ENCODE data around the gene AGMO. TPM values are rescaled to one million over a fixed set of nuclear protein-coding genes. Genes with fewer than 3 reads are reported as not detected.

Gene AGMO
- polyA plus RNA-seq, 1 experiment = not detected

DNA sequence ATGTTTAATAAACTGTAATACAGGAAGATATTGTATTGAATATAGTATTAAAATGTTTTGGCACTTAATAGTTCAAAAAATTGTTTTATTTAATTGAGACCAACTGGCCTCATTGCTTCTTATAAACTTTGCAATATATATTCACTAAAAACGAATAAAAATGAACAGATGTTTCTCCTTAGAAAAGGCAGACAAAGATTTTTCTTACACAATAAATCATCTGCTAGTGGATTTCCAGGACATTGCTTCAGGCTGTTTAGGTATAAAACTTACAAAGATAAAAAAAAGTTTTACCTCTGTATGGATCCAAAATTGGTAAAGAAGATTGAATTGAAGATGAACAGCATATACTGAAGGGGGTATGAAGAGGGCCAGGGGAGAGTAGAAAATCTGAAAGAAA, 143.6 kb downstream of the AGMO start:
- Histone ChIP-seq H3K4me3 (ENCODE audit: low read depth, low read length) (no peak overlapping the region), H3K36me3 (ENCODE audit: control insufficient read depth, insufficient read depth, low read length) (no peaks in the 10 kb centered on the region), H3K27me3 (ENCODE audit: control insufficient read depth, insufficient read depth, low read length) (no peaks in the 10 kb centered on the region)
- no peak for DNase-seq (ENCODE audit: low read depth)
- POLR2A ChIA-PET = no interaction called here
- CTCF ChIA-PET = no interaction called here
- TF ChIP-seq, protein P1, sequence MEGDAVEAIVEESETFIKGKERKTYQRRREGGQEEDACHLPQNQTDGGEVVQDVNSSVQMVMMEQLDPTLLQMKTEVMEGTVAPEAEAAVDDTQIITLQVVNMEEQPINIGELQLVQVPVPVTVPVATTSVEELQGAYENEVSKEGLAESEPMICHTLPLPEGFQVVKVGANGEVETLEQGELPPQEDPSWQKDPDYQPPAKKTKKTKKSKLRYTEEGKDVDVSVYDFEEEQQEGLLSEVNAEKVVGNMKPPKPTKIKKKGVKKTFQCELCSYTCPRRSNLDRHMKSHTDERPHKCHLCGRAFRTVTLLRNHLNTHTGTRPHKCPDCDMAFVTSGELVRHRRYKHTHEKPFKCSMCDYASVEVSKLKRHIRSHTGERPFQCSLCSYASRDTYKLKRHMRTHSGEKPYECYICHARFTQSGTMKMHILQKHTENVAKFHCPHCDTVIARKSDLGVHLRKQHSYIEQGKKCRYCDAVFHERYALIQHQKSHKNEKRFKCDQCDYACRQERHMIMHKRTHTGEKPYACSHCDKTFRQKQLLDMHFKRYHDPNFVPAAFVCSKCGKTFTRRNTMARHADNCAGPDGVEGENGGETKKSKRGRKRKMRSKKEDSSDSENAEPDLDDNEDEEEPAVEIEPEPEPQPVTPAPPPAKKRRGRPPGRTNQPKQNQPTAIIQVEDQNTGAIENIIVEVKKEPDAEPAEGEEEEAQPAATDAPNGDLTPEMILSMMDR (IDR thresholded peaks at IDR 0.05; ENCODE audit: insufficient read depth, low read depth, low read length) = no peak

DNA sequence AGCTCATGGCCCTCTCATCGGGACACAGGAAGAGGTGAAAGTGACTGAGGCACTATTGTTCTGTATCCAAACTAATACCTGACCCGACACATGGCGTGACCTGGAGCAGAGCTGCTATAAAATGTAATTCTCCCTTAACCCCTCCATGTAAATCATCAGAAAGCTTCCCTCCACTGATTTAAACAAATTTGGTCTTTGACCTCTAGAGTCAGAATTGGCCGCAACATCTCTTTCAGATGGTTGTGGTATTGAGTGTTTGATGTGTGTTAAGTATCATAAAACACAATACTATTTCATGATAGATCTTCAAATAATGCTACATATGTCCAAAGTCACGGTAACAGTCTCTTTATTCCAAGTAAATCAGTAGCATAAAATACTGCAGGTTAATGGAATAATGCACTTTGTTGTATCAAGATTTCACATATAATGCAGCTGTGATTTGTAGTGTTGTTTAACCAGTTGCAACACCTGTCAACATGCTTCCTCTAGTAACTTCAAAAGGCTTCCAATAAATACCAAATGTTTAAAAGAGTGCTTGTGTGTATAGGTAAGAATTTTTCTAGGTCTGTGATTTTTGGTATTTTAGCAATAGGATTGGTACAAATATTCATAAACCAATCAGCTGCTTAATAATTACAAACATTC, 144.3 kb downstream of the AGMO start:
- ChIA-PET CTCF (no interaction called here), POLR2A (no interaction called here)
- Histone ChIP-seq H3K4me3 (ENCODE audit: low read depth, low read length) (no peak overlapping the region), H3K36me3 (ENCODE audit: control insufficient read depth, insufficient read depth, low read length) (no peaks in the 10 kb centered on the region), H3K27me3 (ENCODE audit: control insufficient read depth, insufficient read depth, low read length) (no peaks in the 10 kb centered on the region)
- TF ChIP-seq, protein P1 (IDR thresholded peaks at IDR 0.05; ENCODE audit: insufficient read depth, low read depth, low read length) = no peak
- no peak for DNase-seq (ENCODE audit: low read depth)

DNA sequence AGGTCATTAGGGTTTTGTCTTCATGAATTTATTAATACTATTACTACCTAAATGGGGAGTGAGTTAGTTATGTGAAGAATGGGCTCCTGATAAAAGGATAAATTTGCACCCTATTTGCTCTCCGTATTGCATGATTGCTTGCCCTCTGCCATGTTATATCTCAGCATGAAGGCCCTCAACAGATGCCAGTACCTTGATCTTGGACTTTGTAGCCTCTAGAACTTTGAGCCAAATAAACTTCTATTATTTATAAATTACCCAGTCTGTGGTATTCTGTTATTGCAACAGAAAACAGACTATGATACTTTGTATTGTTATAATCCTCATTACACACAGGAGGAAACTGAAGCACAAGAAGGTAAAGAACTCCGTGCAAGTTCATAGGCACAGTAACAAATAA, 150.8 kb downstream of the AGMO start:
- DNase-seq (ENCODE audit: low read depth) = no peak
- Histone ChIP-seq H3K27me3 (ENCODE audit: control insufficient read depth, insufficient read depth, low read length) (no peaks in the 10 kb centered on the region), H3K4me3 (ENCODE audit: low read depth, low read length) (no peak overlapping the region), H3K36me3 (ENCODE audit: control insufficient read depth, insufficient read depth, low read length) (no peaks in the 10 kb centered on the region)
- POLR2A ChIA-PET = no interaction called here
- TF ChIP-seq, protein P1 (IDR thresholded peaks at IDR 0.05; ENCODE audit: insufficient read depth, low read depth, low read length) = no peak
- CTCF ChIA-PET = no interaction called here

DNA sequence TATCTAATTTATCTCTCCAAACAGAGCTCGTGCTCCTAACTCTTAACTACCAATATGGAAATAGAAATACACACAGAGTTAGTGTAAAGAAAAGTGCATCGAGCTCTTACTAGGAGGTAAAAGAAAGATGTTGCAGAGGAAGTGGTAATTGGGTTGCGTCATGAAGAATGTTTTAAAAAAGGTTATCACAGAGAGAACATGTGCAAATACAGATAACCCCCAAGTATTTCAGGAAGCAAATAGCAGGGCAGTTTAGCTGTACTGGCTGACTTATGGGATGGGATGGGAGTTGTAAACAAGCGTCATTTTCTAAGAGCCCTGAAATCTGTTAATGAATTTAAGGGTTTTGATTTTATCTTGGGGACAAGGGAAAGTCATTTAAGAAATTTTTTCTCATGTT, 153.9 kb downstream of the AGMO start:
- TF ChIP-seq, protein P1 (IDR thresholded peaks at IDR 0.05; ENCODE audit: insufficient read depth, low read depth, low read length) = no peak
- Histone ChIP-seq H3K27me3 (ENCODE audit: control insufficient read depth, insufficient read depth, low read length) (no peaks in the 10 kb centered on the region), H3K36me3 (ENCODE audit: control insufficient read depth, insufficient read depth, low read length) (no peaks in the 10 kb centered on the region), H3K4me3 (ENCODE audit: low read depth, low read length) (no peak overlapping the region)
- CTCF ChIA-PET = interaction anchor here (0.8 kb wide), 1 partner anchor 9 kb away, joined by 3 read pairs; no protein-coding TSS in a partner anchor
- no peak for DNase-seq (ENCODE audit: low read depth)
- POLR2A ChIA-PET = no interaction called here

DNA sequence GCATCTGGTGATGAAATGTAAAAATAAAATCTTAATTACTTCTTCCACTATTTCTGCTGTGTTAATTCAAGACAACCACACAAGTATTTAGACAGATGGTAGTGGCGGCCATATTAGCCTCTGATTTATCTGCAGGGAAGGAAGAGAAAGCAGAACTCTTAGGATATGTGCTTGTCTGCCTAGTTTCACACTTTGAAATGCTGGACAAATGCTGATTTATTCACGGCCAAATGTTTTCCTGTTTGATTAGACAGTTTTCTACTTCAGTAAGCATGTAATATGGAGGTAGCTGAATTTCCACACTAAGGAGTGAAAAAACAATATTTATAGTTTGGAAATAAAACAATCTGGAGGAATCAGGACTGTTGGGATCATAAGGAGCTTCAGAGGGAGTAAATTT, 158.1 kb downstream of the AGMO start:
- DNase-seq (ENCODE audit: low read depth) = no peak
- Histone ChIP-seq H3K36me3 (ENCODE audit: control insufficient read depth, insufficient read depth, low read length) (no peaks in the 10 kb centered on the region), H3K27me3 (ENCODE audit: control insufficient read depth, insufficient read depth, low read length) (no peaks in the 10 kb centered on the region), H3K4me3 (ENCODE audit: low read depth, low read length) (no peak overlapping the region)
- TF ChIP-seq, protein P1 (IDR thresholded peaks at IDR 0.05; ENCODE audit: insufficient read depth, low read depth, low read length) = no peak
- CTCF ChIA-PET = no interaction called here
- POLR2A ChIA-PET = no interaction called here
